ENCODE results near the gene ZBTB25. TPM values are rescaled to one million over a fixed set of nuclear protein-coding genes. Genes with fewer than 3 reads are reported as not detected.

The ZBTB25 gene
- total RNA-seq, 1 donor, result 11.1 TPM

- peak; percentile 61 for DNase-seq (ENCODE audit: low read depth)
Observed at GRCh38 chr14:64465831-64466554, 37.6 kb downstream of the ZBTB25 start.

GRCh38 chr14:64465191-64465822 is 38.3 kb downstream of the ZBTB25 start, which contains the start of gene AKAP5:
Gene AKAP5, plus strand, starts transcription at chr14:64465499. Its CDS starts 2,896 bp downstream, at chr14:64468395.
- DNase-seq (ENCODE audit: low read depth), result no peak
- TF ChIP-seq CTCF (IDR thresholded peaks at IDR 0.05; ENCODE audit: insufficient read depth, low read length), result no peak

More at GRCh38 chr14:64465831-64466554, 37.6 kb downstream of the ZBTB25 start:
- peak; percentile 52 for TF ChIP-seq CTCF (IDR thresholded peaks at IDR 0.05; ENCODE audit: insufficient read depth, low read length)
- peak overlapping the region; percentile 76 for H3K4me3 ChIP-seq (ENCODE audit: low read depth, low read length)

GRCh38 chr14:64464651-64465050 is 39.0 kb downstream of the ZBTB25 start:
- no peak for DNase-seq (ENCODE audit: low read depth)
- TF ChIP-seq CTCF (IDR thresholded peaks at IDR 0.05; ENCODE audit: insufficient read depth, low read length), result no peak
- H3K4me3 ChIP-seq (ENCODE audit: low read depth, low read length), result peak overlapping the region; percentile 76

More at GRCh38 chr14:64465191-64465822, 38.3 kb downstream of the ZBTB25 start, which contains the start of gene AKAP5:
- peak within 1 kb of the TSS; percentile 76 for H3K4me3 ChIP-seq (ENCODE audit: low read depth, low read length)

- no peak for TF ChIP-seq CTCF (IDR thresholded peaks at IDR 0.05; ENCODE audit: insufficient read depth, low read length)
- H3K4me3 ChIP-seq (ENCODE audit: low read depth, low read length), result no peak overlapping the region
- no peak for DNase-seq (ENCODE audit: low read depth)
Observed at GRCh38 chr14:64463873-64464272, 39.8 kb downstream of the ZBTB25 start.

- no peak for DNase-seq (ENCODE audit: low read depth)
- TF ChIP-seq CTCF (IDR thresholded peaks at IDR 0.05; ENCODE audit: insufficient read depth, low read length), result no peak
Observed at GRCh38 chr14:64463195-64463594, 40.4 kb downstream of the ZBTB25 start.

GRCh38 chr14:64461221-64461620 is 42.4 kb downstream of the ZBTB25 start:
- no peak for TF ChIP-seq CTCF (IDR thresholded peaks at IDR 0.05; ENCODE audit: insufficient read depth, low read length)
- DNase-seq (ENCODE audit: low read depth), result no peak
- no peak overlapping the region for H3K4me3 ChIP-seq (ENCODE audit: low read depth, low read length)

More at GRCh38 chr14:64463195-64463594, 40.4 kb downstream of the ZBTB25 start:
- H3K4me3 ChIP-seq (ENCODE audit: low read depth, low read length), result no peak overlapping the region

Measured in fibroblast of the aortic adventitia (primary cell).